T-helper 2 cell treated with Interferon-gamma antibody and Interleukin-4, amounts not matched to agents 5 μg/mL and 100 μg/mL, for 36 hours (primary cell): ENCODE results near the gene SIGLEC9.
"Not testable (repeated sequence)": the region's sequence is repeated elsewhere in the genome, so short reads cannot be mapped to it uniquely, and the experiment has no call there.

Experiments used
- DNase-seq: peaks from one replicate; pipeline ENCODE4 v3.0.0; 2021; ENCODE audit warnings: low spot score
- H3K27ac Mint-ChIP-seq: one replicate; pipeline ENCODE4 v1.8.0; 2021; ENCODE audit warnings: mild to moderate bottlenecking, mixed read lengths
- H3K27me3 Mint-ChIP-seq: one replicate; pipeline ENCODE4 v1.8.0; 2021; ENCODE audit warnings: low read depth, mixed read lengths
- H3K36me3 Mint-ChIP-seq: one replicate; pipeline ENCODE4 v1.8.0; 2021; ENCODE audit warnings: low read depth, mixed read lengths
- H3K4me1 Mint-ChIP-seq: one replicate; pipeline ENCODE4 v1.8.0; 2021; ENCODE audit warnings: low read depth, mixed read lengths
- H3K4me3 Mint-ChIP-seq: one replicate; pipeline ENCODE4 v1.8.0; 2022; ENCODE audit warnings: mild to moderate bottlenecking, moderate library complexity, mixed read lengths
- H3K9me3 Mint-ChIP-seq: one replicate; pipeline ENCODE4 v1.8.0; 2021; ENCODE audit warnings: mixed read lengths

SIGLEC9 gene

DNA sequence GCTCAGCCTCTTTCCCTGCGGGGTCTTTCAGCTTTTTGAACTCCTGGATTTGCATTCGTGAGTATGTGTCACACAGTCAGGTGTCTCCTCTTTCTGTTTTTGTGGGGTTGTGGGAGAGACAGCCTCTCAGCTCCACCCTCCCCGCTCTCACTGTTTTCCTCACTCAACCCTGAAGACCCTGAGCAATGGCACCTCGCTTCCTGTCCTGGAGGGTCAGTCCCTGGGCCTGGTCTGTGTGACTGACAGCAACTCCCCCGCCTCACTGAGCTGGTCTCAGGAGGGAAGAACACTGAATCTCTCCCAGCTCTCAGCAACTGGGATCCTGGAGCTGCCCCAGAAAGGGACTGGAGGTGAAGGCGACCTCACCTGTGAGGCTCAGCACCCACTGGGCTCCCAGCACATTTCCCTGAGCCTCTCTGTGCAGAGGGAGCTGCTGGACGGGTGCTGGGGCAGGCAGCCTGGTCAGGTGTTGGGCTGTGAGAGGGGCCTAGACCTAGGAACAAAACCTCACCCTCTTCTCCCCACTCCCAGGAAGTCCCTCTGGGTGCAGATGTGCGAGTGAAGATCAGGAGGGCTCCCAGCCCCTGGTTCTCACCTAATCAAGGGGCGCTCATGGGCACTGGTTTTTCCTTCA lies 13.2 kb downstream of the SIGLEC9 start:
- peaks cover 6% of the 10 kb centered on the region for H3K4me1 Mint-ChIP-seq
- H3K36me3 Mint-ChIP-seq: no peaks in the 10 kb centered on the region
- no peak overlapping the region for H3K27ac Mint-ChIP-seq
- H3K27me3 Mint-ChIP-seq: peaks cover 20% of the 10 kb centered on the region
- no peaks in the 10 kb centered on the region for H3K9me3 Mint-ChIP-seq
- H3K4me3 Mint-ChIP-seq: no peak overlapping the region
- DNase-seq: no peak

DNA sequence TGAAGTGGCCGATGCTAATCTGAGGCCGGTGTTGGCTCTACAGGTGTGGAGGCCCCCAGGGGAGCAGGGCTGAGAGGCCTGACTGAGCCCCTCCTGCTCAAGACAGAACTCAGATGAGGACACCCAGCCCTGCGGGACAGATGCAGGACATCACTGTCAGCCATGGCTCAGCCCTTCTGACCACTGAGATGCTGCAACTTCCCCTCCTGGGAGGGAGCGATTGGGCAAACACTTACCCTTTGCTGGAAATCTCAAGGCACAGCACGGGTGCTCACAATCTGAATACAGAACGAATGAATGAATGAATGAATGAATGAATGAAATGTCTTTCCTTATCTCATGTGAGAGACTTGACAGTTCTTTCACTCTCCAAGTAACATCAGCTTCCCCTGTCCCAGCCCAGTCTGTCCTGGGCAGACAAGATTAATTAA lies 13.9 kb downstream of the SIGLEC9 start:
- no peak overlapping the region for H3K4me3 Mint-ChIP-seq
- H3K27ac Mint-ChIP-seq: no peak overlapping the region
- peaks cover 20% of the 10 kb centered on the region for H3K27me3 Mint-ChIP-seq
- no peaks in the 10 kb centered on the region for H3K9me3 Mint-ChIP-seq
- H3K36me3 Mint-ChIP-seq: no peaks in the 10 kb centered on the region
- H3K4me1 Mint-ChIP-seq: peaks cover 6% of the 10 kb centered on the region
- DNase-seq: no peak

DNA sequence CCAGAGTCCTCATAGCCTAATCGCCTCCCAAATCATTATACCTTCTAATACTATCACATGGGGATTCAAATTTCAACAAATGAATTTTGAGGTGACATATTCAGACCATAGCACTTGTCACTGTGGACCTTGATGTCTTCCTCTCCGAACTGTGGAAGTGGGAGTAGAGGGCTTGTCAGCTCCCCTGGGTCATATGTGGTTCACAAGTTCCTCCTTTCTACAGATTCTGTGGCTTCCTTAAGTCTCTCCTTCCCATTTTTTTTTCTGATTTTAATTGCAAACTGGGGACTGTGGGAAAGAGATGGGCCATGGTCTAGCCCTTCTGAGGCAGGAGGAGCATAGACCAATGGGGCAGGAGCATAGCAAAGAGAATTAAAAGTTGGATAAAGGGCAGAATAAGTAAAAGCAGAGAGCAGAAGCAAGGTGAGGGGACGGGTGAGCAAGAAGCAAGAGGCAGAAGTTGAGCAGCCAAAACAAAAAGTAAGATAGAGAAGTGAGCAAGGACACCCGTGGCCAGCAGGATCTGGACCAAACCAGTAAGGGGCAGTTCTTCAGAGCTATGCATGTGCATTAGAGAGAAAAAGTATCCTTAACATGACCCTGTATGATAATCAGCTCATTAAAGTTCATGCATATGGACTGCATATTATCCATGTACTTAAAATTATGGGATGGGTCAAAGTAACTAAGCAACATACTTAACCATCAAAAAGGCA lies 14.8 kb downstream of the SIGLEC9 start:
- H3K36me3 Mint-ChIP-seq: no peaks in the 10 kb centered on the region
- peaks cover 6% of the 10 kb centered on the region for H3K4me1 Mint-ChIP-seq
- H3K4me3 Mint-ChIP-seq: no peak overlapping the region
- no peak overlapping the region for H3K27ac Mint-ChIP-seq
- no peak for DNase-seq
- H3K27me3 Mint-ChIP-seq: peaks cover 20% of the 10 kb centered on the region
- H3K9me3 Mint-ChIP-seq: no peaks in the 10 kb centered on the region

DNA sequence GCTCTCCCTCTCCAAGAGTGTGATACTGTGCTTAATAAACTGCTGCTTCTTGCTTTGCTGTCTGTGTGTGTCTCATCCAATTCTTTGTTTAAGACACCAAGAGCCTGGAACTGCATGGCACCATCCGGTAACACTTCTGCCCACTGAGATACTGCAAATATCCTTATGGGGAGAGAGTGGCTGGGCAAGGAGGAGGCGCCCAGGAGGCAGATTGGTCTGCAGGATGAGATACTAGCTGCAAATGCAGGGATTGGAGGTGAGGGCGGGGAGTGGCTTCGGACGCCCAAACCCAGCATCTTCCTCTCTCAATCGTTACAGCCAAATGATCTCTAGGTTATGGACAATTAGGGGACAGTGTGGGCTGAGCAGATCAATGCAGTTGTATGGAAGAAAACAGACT lies 15.7 kb downstream of the SIGLEC9 start:
- DNase-seq: no peak
- Mint-ChIP-seq H3K4me3 (no peak overlapping the region), H3K4me1 (peaks cover 6% of the 10 kb centered on the region), H3K27me3 (peaks cover 17% of the 10 kb centered on the region), H3K36me3 (no peaks in the 10 kb centered on the region), H3K27ac (no peak overlapping the region), H3K9me3 (no peaks in the 10 kb centered on the region)

DNA sequence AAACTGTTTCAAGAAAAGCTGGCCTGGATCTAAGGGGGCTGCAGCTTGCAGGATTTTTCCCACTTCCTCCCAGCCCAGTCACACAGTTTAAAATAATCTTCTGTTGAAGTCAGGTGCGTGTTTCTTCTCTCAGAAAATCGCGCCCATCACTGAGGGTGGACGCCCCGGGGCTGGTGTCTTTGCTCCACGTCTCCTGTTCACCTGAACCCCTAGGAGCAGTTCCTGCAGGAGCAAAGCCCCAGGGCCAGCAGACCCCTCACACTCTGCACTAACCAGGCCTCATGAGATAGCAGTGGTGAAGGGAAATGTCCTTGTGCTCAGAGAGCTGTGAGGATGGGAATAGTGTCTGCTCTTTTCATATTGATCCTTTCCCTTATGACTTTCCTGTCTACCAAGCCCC lies 16.5 kb downstream of the SIGLEC9 start:
- DNase-seq: no peak
- Mint-ChIP-seq H3K4me1 (peaks cover 6% of the 10 kb centered on the region), H3K36me3 (no peaks in the 10 kb centered on the region), H3K27me3 (peaks cover 17% of the 10 kb centered on the region), H3K9me3 (no peaks in the 10 kb centered on the region), H3K27ac (no peak overlapping the region), H3K4me3 (no peak overlapping the region)

DNA sequence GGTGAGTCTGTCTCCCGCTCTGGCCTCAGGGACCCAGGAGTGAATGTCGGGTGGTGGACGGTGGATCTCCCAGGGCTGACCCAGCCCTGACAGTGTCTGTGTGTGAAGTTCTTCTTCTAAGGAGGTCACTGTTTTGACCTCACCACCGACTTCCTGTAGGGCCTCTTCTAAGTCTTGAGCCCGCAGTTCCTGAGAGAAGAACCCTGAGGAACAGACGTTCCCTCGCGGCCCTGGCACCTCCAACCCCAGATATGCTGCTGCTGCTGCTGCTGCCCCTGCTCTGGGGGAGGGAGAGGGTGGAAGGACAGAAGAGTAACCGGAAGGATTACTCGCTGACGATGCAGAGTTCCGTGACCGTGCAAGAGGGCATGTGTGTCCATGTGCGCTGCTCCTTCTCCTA lies 17.4 kb downstream of the SIGLEC9 start, which contains the start of gene SIGLEC7:
Gene SIGLEC7 (plus strand): TSS at position 183 of the 400 bp plus-strand sequence. CDS start 69 bp downstream, at position 252.
- peaks cover 2% of the 10 kb centered on the region for H3K4me1 Mint-ChIP-seq
- peaks cover 17% of the 10 kb centered on the region for H3K27me3 Mint-ChIP-seq
- DNase-seq: no peak
- no peak within 1 kb of the TSS for H3K4me3 Mint-ChIP-seq
- no peak within 1 kb of the TSS for H3K27ac Mint-ChIP-seq
- no peaks in the 10 kb centered on the region for H3K36me3 Mint-ChIP-seq
- no peaks in the 10 kb centered on the region for H3K9me3 Mint-ChIP-seq

DNA sequence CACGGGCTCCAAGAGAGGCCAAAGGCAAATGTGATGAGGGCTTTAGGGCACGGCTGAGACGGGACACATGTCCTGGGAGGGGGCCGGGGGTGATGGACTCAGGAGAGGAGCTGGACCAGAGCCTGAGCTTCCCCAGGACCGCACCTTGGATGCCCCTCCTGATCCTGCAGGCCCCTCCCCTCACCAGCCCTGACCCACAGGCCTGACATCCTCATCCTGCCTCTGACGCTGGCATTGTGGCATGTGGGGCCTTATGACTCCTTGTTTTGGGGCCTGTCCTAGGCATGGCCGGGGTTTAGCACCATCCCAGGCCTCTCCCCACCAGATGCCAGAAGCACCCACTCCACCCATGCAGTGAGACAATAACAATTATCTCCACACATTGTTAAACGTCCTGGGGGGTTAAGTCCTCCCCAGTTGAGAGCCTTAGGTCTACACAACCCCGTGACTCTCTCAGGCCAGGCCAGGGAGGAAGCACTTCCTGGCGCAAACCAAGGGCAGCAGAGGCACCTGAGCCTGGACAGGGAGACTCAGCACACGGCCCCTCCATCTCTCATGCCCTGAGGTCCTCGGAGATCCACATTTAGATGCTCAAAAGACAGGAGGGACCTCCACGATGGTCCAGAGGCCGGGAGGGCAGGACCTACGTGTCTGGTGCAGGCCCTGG lies 18.2 kb downstream of the SIGLEC9 start:
- not testable (repeated sequence) for DNase-seq, H3K36me3 Mint-ChIP-seq, H3K27ac Mint-ChIP-seq, H3K4me3 Mint-ChIP-seq, H3K4me1 Mint-ChIP-seq, H3K9me3 Mint-ChIP-seq
- H3K27me3 Mint-ChIP-seq: peaks cover 21% of the 10 kb centered on the region

DNA sequence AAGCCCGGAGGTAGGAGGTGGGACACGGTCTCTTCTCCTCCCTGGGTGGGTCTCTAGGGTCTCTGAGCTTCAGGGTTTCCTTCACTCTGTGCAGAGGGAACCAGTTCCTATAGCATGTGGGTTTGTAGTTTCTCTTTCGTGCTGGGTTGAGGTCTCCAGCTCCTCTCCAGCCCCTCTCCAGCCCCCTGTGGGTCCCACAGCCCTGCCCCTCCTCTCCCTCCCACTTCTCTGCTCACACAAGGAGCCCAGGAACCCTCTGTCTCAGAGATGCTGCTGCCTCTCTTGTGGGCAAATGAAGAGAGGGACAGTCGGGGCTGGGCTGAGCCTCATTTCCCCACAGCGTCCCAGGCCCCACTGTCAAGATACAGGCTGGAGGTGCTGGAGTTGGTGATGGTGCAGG lies 18.8 kb downstream of the SIGLEC9 start:
- Mint-ChIP-seq H3K9me3 (no peaks in the 10 kb centered on the region), H3K4me3 (no peak overlapping the region), H3K4me1 (peaks cover 2% of the 10 kb centered on the region), H3K27me3 (peaks cover 23% of the 10 kb centered on the region), H3K27ac (no peak overlapping the region), H3K36me3 (no peaks in the 10 kb centered on the region)
- DNase-seq: no peak

DNA sequence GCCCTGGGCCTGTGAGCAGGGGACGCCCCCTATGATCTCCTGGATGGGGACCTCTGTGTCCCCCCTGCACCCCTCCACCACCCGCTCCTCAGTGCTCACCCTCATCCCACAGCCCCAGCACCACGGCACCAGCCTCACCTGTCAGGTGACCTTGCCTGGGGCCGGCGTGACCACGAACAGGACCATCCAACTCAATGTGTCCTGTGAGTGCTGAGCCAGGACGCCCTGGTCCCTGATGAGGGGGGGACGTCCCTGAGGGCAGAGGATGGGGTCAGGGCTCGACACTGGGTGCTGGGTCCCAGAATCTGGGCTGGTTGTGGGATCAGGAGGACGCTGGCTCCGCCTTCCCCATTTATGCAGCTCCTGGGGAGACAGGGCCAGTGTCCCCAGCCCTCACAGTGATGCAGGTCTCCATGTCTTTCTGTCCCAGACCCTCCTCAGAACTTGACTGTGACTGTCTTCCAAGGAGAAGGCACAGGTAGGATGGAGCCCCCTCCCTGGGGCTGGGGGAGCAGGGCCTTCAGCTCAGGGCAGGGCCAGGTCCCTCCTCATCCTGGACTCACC lies 19.9 kb downstream of the SIGLEC9 start:
- Mint-ChIP-seq H3K4me3 (no peak overlapping the region), H3K36me3 (no peaks in the 10 kb centered on the region), H3K27me3 (peaks cover 25% of the 10 kb centered on the region), H3K9me3 (no peaks in the 10 kb centered on the region), H3K27ac (no peak overlapping the region), H3K4me1 (peaks cover under 1% of the 10 kb centered on the region)
- DNase-seq: no peak

DNA sequence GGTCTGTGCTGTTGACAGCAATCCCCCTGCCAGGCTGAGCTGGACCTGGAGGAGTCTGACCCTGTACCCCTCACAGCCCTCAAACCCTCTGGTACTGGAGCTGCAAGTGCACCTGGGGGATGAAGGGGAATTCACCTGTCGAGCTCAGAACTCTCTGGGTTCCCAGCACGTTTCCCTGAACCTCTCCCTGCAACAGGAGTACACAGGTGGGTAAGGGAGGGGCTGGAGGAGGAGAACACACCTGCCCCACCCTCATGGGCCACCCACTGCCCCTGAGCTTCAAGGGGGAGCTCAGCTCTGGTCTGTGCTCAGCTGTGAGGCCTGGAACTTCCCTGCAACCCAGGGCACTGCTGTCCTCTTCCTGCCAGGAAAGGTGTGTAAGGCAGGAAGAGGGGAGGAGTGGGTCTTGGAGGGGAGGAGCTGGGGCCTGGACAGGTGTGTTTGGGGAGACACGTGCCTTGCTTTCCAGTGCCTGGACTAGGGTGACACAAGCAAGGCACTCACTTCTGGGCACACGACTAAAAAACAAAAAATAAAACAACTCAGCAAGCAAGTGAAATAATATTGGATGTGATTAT lies 21.3 kb downstream of the SIGLEC9 start:
- Mint-ChIP-seq H3K36me3 (no peaks in the 10 kb centered on the region), H3K27ac (no peak overlapping the region), H3K4me1 (no peaks in the 10 kb centered on the region), H3K9me3 (no peaks in the 10 kb centered on the region), H3K4me3 (no peak overlapping the region), H3K27me3 (peaks cover 32% of the 10 kb centered on the region)
- no peak for DNase-seq

DNA sequence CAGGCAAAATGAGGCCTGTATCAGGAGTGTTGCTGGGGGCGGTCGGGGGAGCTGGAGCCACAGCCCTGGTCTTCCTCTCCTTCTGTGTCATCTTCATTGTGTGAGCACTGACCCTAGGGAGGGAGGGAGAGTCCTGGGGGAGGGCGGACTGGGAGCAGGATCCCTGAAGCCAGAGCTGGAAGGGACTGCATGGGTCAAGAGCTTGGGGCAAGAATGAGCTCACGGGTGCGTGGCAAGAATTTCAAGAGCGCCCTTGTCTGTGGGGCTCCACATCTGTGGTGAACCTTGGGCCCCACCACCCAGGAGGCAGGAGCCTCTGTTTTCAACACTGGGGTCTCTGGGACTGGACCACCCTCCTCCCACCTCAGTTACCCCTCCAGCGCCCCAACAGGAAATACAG lies 22.0 kb downstream of the SIGLEC9 start:
- H3K4me3 Mint-ChIP-seq: no peak overlapping the region
- H3K4me1 Mint-ChIP-seq: no peaks in the 10 kb centered on the region
- no peaks in the 10 kb centered on the region for H3K9me3 Mint-ChIP-seq
- no peak overlapping the region for H3K27ac Mint-ChIP-seq
- peaks cover 32% of the 10 kb centered on the region for H3K27me3 Mint-ChIP-seq
- DNase-seq: no peak
- no peaks in the 10 kb centered on the region for H3K36me3 Mint-ChIP-seq

DNA sequence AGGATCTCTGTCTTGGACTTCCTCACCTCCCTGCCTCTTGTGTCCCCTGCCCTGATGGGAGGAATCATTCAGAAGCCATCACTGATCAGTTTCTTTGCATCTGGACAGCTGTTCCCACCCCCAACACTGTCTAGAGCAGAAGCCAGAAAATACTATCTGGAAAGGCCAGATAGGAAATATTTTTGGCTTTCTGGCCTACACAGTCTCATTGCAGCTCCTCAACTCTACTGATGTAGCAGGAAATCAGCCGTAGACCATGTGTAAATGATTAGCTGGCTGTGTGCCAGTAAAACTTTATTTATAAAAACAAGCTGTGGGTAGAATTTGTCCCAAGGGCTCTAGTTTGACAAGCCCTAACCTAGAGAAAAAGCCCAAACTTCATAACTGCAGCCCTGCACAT lies 23.0 kb downstream of the SIGLEC9 start:
- Mint-ChIP-seq H3K4me1 (no peaks in the 10 kb centered on the region), H3K27ac (no peak overlapping the region)
- DNase-seq: no peak

DNA sequence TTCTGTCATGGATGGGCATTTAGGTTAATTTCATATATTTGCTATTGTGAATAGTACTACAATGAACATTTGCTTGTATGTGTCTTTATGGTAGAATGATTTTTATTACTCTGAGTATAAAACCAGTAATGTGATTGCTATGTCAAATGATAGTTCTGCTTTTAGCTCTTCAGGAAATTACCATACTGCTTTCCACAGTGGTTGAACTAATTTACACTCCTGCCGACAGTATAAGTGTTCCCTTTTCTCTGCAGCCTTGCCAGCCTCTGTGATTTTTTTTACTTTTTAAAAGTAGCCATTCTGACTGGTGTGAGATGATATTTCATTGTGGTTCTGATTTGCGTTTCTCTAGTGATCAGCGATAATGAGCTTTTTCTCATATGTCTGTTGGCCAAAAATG lies 23.9 kb downstream of the SIGLEC9 start:
- H3K4me1 Mint-ChIP-seq: no peaks in the 10 kb centered on the region
- no peaks in the 10 kb centered on the region for H3K36me3 Mint-ChIP-seq
- H3K27ac Mint-ChIP-seq: no peak overlapping the region
- no peak for DNase-seq
- H3K4me3 Mint-ChIP-seq: no peak overlapping the region
- peaks cover 44% of the 10 kb centered on the region for H3K27me3 Mint-ChIP-seq
- no peaks in the 10 kb centered on the region for H3K9me3 Mint-ChIP-seq

More for the DNA sequence above, 23.0 kb downstream of the SIGLEC9 start:
- Mint-ChIP-seq H3K27me3 (peaks cover 39% of the 10 kb centered on the region), H3K9me3 (no peaks in the 10 kb centered on the region), H3K36me3 (no peaks in the 10 kb centered on the region), H3K4me3 (no peak overlapping the region)

DNA sequence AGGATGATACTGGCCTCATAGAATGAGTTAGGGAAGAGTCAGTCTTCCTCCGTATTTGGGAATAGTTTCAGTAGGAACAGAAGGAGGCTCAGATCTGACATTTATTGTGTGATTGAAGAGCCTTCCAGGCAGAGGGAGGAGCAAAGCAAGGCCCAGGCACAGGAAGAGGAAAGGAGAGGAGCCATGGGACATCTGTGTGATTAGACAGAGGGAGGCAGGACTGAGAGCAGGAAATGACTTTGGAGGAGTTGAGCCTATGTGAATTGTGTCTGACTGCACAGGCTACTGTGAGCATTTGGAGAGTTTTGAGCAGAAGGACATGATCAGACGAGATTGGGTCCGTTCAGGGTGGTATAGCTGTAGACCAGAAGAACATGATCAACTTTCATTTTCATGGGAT lies 25.9 kb downstream of the SIGLEC9 start:
- no peaks in the 10 kb centered on the region for H3K36me3 Mint-ChIP-seq
- no peaks in the 10 kb centered on the region for H3K9me3 Mint-ChIP-seq
- H3K4me3 Mint-ChIP-seq: no peak overlapping the region
- H3K4me1 Mint-ChIP-seq: no peaks in the 10 kb centered on the region
- H3K27ac Mint-ChIP-seq: no peak overlapping the region
- peaks cover 47% of the 10 kb centered on the region for H3K27me3 Mint-ChIP-seq
- DNase-seq: no peak
